HG03060 (cell line): ENCODE measurements around the gene PECR.
A peak's percentile ranks its signal among the peaks of the same experiment; 100 is the strongest.
"Not testable (repeated sequence)": the region's sequence is repeated elsewhere in the genome, so short reads cannot be mapped to it uniquely, and the experiment has no call there.

Experiments
- ATAC-seq: cut with Tn5 transposase; IDR thresholded peaks from one replicate; pipeline ENCODE4 v1.9.1; 2021; ENCODE audit warnings: low read depth, moderate number of reproducible peaks; ENCODE audit not compliant: unreplicated experiment

The PECR gene

GRCh38 chr2:216107320-216107719, 25.7 kb upstream of the PECR start:
- no peak for ATAC-seq

- ATAC-seq: no peak
Measured at GRCh38 chr2:216104691-216105090, 23.1 kb upstream of the PECR start.

GRCh38 chr2:216103213-216103612, 21.6 kb upstream of the PECR start:
- no peak for ATAC-seq

DNA sequence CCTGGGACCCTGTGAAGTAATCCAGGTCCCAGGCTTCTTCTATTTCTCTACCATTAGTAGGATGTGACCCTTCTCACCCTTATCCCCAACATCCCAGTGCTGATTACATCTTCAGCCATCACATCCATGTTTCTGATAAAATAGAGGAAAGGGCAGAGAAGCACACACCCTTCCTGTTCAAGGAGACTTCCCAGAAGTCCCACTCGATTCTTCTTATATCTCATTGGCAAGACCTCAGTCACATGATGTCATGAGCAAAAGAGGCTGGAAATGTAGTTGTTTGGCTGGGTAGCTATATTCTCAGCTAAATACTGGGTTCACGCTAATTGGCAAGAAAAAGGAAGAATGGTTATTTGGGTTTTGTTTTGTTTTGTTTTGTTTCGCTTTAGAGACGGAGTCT, 19.5 kb upstream of the PECR start:
- ATAC-seq: no peak

- no peak for ATAC-seq
Measured at GRCh38 chr2:216098421-216099334, 17.1 kb upstream of the PECR start.

DNA sequence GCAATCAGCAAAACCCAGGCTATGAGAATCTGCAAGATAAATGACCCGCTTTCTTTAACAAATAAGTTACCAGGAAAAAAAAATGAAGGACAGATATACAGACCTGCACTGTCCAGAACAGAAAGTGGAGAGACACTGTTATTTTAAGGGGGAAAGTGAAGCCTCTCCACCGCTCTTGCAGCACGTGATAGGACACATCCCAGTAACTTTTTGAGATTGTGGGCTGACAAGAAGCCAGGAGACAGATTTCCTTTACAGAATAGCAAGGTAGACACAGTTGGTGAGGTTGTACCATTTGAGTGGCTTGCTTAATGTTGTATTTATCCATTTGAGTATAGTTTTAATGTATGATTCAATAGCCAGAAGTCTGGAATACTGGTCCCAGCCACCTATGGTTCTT, 13.1 kb upstream of the PECR start:
- ATAC-seq: no peak

- no peak for ATAC-seq
Measured at GRCh38 chr2:216092646-216093045, 11.0 kb upstream of the PECR start.

GRCh38 chr2:216090369-216090786, 8.8 kb upstream of the PECR start:
- no peak for ATAC-seq

DNA sequence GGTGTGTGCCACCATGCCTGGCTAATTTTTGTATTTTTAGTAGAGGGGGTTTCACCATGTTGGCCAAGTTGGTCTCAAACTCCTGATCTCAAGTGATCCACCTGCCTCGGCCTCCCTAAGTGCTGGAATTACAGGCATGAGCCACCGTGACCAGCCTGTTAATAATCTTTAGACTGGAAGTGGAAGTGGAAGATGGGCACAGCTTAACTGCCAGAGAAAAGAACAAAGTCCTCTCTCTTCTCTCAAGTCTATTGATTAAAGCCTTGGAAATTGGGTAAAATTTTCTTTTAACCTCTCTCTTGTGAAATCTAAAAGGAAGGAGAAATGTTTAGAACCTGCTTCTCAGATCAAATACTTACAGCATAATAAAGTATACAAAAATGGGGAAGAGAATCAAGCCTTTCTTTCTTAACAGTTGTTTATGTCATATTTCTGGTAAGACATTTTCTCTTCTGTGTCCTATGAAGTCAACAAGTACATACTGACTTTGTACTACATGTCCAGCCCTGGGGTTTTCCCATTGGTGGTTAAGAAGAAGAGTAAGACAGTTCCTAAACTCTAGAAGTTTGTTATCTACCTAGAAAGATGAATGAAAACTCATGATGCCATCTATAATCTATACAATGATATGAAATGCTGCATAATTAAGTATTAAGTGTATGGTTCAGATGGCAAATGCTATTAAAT, 4.7 kb upstream of the PECR start:
- ATAC-seq: no peak

GRCh38 chr2:216084547-216084946, 2.9 kb upstream of the PECR start:
- ATAC-seq: no peak

DNA sequence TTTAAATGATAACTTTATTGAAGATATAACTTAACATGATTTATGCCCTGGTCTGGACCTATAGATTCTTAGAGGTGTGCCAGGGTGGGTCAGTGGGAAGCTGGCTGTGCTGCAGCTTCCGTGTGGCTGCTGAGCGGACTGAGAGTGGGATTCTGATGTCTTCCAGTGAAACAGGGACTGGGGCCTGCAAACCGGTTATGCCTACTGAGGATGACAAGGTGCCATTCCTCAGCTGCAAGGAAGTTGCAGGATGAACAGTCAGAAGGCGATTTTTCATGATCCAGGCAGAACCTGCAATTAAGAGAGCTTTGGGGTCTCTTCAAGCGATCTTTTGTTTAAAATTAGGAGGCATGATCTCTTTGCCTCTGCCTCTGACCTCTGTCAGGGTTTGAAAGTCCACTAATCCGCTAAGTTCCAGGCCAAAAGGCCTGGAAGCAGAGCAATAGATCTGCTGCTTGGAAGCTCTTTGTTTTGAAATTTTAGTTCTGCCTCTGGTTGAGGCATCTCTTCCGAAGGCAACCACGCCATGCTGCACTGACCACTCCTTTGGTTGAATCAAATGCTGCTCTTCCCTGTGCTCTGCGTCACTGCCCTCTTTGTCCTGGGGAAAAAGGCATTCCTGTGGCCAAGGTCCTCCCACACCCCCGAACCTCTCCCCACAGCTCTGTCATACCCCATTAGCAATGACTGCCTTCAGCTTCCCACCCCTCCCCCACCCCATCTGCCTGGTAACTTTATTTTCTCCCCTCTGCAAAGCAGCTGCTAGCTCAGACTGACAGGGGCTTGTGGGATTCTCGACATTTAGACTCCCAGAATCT, 2.1 kb upstream of the PECR start:
- no peak for ATAC-seq

DNA sequence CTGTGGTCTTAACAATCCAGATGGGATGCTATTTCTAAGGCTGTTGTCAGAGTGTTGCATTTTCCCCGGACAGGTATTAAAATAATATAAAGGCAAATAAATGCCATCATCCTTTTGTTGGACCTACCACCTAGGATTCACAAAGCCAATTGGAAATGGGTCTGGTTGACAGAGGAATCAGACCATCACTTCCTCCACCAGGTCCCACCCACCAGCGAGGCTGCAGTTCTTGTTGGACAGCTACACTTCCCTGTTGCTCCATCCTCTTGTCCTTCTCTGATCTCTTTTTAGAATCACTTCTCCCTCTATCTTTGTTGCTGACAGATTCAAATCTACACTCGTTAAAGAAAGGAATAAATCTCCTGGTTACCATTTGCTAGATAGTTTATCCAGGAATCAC, 1.2 kb upstream of the PECR start:
- ATAC-seq: no peak

GRCh38 chr2:216082117-216082711, 605 bp upstream of the PECR start:
- ATAC-seq: no peak

DNA sequence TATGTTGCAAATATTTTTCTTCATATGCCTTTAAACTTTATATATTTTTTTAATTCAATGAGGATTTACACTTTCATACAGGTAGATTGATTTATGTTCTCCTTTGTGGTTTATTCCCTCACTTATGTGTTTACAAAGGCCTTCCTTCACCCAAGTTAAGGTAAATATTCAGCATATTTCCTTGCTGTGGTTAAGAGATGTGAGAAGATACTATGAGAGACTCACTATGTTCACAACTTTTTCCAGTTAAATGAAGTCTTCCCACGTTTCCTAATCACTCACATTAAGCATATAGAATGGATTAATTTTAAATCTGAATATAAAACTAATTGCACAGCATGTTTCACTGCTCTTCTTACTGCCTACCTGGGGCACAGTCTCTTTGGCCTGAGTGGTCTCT, 597 bp downstream of the PECR start:
- peak; percentile 10 for ATAC-seq

DNA sequence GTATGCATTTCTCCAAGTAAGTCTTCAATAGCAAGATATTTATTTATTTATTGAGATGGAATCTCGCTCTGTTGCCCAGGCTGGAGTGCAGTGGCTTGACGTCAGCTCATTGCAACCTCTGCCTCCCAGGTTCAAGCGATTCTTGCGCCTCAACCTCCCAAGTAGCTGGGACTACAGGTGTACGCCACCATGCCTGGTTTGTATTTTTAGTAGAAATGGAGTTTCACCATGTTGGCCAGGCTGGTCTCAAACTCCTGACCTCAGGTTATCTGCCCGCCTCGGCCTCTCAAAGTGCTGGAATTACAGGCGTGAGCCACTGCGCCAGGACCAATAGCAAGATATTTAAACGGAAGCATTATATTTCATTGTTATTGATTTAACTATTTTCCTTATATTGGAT, 1.6 kb downstream of the PECR start:
- not testable (repeated sequence) for ATAC-seq

- ATAC-seq: no peak
Measured at GRCh38 chr2:216078776-216079175, 2.8 kb downstream of the PECR start.

DNA sequence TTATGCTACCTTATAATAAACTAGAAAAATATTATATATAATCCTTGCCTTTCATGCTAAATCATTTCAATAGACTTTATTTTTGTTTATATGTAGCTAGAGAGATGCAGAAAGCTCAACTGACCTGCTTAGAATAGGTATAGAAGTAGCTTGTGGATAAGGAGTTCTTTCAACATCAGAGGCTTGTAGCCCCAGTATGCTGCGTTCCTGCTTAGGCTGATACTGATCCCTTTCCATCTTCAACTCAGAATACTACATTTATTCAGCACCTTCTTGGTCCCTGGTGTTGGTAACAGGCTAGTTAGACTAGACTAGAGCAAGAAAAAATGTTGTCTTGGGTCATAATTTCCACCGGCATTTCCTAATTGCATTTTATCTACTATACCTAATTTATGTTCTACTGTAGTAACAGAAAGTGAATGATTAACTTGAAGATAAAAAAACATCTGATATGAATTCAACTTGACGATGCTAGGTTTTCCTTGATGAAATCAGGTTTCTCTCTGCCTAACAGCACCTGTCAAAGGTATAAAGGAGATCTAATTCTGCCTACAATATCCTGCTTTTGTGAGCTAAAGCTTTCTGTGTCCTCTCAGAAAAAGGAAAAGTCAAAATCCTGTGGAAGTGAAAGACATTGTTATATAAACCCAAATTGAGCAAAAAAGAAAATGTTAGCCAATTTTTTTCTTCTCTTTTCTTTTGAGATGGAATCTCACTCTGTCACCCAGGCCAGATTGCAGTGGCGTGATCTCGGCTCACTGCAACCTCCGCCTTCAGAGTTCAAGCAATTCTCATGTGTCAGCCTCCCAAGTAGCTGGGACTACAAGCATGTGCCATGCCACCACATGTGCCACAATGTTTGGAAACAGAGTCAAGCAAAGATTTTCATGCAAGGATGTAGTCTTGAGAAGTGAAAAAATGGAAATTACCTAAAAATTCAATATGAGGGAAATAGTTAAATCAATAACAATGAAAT, 5.8 kb downstream of the PECR start:
- ATAC-seq: no peak

GRCh38 chr2:216074794-216075193, 6.8 kb downstream of the PECR start:
- no peak for ATAC-seq

- ATAC-seq: no peak
Measured at GRCh38 chr2:216074380-216074779, 7.2 kb downstream of the PECR start.

DNA sequence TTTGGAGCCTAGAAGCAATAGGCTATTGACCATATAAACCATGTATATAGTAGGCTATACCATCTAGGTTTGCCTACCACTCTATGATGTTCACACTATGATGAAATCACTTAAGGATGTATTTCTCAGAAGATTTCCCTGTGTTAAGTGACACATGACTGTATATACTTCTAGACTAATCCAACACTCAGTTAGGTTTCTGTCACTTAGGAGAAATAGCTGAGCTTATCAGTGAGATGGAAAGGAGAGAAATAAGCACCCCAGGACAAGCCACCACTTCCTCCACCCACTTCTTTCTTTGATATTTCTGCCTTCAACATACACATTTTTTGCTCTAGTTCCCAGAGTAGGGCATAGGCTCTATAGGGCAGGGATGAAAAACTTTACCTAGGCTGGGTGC, 7.8 kb downstream of the PECR start:
- no peak for ATAC-seq
